Sigmoid colon (tissue), 4 donors: Measurements from ENCODE around the gene TECR.
"Not testable (repeated sequence)": the region's sequence is repeated elsewhere in the genome, so short reads cannot be mapped to it uniquely, and the experiment has no call there.

Source experiments
- EP300 ChIP-seq, 4 donors: sonication (generic); formaldehyde crosslinking; IDR thresholded peaks; one replicate each; pipeline ENCODE4 v1.6.1; 2017; ENCODE audit warnings: antibody characterized with exemption in 4 of 4
- POLR2AphosphoS5 ChIP-seq, 4 donors: sonication (generic); formaldehyde crosslinking; IDR thresholded peaks; one replicate each; pipeline ENCODE4 v1.6.1; 2017; ENCODE audit warnings: antibody characterized with exemption in 4 of 4
- TF ChIP-seq, protein P1 (sequence below), 4 experiments: fragments of 450-650 bp in 3 of 4; fragments of 200-600 bp in 1 of 4; IDR thresholded peaks; one replicate each; pipeline ENCODE4 v1.5.1; 2016 to 2019; ENCODE audit warnings: antibody characterized with exemption in 4 of 4, mild to moderate bottlenecking in 3 of 4, moderate library complexity in 2 of 4

DNA sequence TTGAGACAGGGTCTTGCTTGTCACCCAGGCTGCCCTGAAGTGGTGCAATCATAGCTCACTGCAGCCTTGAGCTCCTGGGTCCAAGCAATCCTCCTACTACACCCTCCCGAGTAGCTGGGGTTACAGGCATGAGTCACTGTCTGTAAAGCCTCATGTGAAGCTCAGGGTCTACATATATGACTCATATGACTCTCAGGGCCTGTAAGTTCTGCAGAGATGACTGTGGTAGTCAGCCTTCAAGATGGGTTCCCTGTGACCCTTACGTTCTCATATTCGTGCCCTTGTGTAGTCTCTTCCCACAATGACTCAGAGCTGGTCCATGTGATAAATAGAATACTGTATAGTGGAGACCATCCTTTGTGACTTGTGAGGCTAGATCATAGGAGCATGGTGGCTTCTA, 55.8 kb downstream of the TECR start:
- TF ChIP-seq, protein P1, sequence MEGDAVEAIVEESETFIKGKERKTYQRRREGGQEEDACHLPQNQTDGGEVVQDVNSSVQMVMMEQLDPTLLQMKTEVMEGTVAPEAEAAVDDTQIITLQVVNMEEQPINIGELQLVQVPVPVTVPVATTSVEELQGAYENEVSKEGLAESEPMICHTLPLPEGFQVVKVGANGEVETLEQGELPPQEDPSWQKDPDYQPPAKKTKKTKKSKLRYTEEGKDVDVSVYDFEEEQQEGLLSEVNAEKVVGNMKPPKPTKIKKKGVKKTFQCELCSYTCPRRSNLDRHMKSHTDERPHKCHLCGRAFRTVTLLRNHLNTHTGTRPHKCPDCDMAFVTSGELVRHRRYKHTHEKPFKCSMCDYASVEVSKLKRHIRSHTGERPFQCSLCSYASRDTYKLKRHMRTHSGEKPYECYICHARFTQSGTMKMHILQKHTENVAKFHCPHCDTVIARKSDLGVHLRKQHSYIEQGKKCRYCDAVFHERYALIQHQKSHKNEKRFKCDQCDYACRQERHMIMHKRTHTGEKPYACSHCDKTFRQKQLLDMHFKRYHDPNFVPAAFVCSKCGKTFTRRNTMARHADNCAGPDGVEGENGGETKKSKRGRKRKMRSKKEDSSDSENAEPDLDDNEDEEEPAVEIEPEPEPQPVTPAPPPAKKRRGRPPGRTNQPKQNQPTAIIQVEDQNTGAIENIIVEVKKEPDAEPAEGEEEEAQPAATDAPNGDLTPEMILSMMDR (IDR thresholded peaks at IDR 0.05), result not testable (repeated sequence)
- not testable (repeated sequence) for TF ChIP-seq POLR2AphosphoS5, EP300 (IDR thresholded peaks at IDR 0.05)
